PC-9 (cell line): Measurements from ENCODE around the gene CLDN14.

Experiments used
- CTCF ChIP-seq: fragments of 200-600 bp; sonication (generic); conservative IDR thresholded peaks from 2 replicates; pipeline ENCODE4 v1.6.1; 2017; ENCODE audit warnings: mixed run types, antibody characterized with exemption, mild to moderate bottlenecking, moderate library complexity
- EZH2 ChIP-seq: fragments of 200-600 bp; sonication (generic); IDR thresholded peaks from 2 replicates; pipeline ENCODE4 v1.8.0; 2017; ENCODE audit warnings: antibody characterized with exemption, low read depth

- TF ChIP-seq CTCF, result no peak
- TF ChIP-seq EZH2, result no peak
Observed at GRCh38 chr21:36437745-36438128, 42.2 kb downstream of the CLDN14 start.
